ENCODE results near the gene PUS3.

DNA sequence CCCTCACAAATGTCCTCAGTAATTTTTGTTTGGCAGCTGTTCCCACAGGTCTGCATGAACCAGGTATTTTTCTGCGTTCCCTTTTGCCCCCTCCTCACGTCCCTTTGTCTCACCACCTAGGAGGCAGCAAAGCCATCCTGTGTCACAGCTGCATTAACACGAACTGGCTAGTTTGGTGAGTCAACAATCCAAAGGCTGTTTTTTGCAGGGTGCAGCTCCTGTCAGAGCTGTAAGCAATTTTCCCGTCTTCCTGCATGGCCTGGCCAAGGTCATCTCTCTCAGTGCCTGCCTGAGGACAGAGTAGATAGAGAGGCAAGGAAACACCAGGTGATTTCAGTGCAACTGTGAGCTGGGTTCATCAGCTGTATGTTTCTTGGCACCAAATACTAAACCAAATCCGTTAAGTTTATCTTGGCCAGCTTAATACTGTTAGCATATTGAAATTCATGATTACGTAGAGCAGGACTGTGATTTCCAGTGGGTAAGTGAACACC, 22.3 kb upstream of the PUS3 start:
- TF ChIP-seq POLR2A (IDR thresholded peaks at IDR 0.05; ENCODE audit: low read length): no peak
- TF ChIP-seq GATA1 (IDR thresholded peaks at IDR 0.05; ENCODE audit: low read depth, low read length): no peak
